ENCODE measurements around the gene STK36. TPM values are rescaled to one million over a fixed set of nuclear protein-coding genes. Genes with fewer than 3 reads are reported as not detected.

Gene STK36
- polyA plus RNA-seq, 2 of the 4 experiments (the other 2 are of a cell fraction): 20.6 to 29.9 TPM

DNA sequence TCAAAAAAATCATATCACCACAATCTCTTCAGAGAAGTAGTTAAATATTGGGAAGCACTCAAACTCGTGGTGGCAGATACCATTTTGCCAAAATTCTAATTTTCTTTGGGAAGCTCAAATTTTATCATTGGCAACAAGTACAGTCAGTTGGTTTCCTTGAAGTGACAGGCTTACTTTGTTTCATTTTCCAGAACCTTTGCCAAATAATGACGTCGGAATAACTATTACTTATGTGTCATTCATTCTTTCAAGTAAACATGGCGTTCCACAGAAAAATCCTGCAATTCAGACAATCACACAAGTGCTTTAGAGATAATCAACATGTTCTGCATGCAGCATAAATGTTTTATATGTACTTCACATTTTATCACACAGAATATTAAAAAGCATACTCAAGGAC is 44.2 kb downstream of the STK36 start:
- POLR2A ChIA-PET: no interaction called here
- no peak for ATAC-seq
- FAIRE-seq: no peak
- CTCF ChIA-PET: interaction anchor here (1.3 to 2.2 kb wide), 2 partner anchors 22 to 132 kb away, joined by 3 to 15 read pairs; no protein-coding TSS in a partner anchor
- H3K4me2 ChIP-seq: no peak overlapping the region
- WGBS (ENCODE audit: missing lambda C conversion rate): 83% methylated on average over 4 of the region's 4 CpGs
- no peak for DNase-seq (ENCODE audit: low read depth in 1 of 2, low spot score in 1 of 2)
- H3K9me3 ChIP-seq: no peaks in the 10 kb centered on the region
- H3K27ac ChIP-seq: no peak overlapping the region
- TF ChIP-seq HEYL (CRISPR knock-in tag; IDR thresholded peaks at IDR 0.05) (no peak), BHLHE40 (IDR thresholded peaks at IDR 0.05; ENCODE audit: low read depth, low read length) (no peak), FOSL2 (IDR thresholded peaks at IDR 0.05) (no peak), FOSL2 (CRISPR knock-in tag; IDR thresholded peaks at IDR 0.05) (no peak)
- TF ChIP-seq, protein P1, sequence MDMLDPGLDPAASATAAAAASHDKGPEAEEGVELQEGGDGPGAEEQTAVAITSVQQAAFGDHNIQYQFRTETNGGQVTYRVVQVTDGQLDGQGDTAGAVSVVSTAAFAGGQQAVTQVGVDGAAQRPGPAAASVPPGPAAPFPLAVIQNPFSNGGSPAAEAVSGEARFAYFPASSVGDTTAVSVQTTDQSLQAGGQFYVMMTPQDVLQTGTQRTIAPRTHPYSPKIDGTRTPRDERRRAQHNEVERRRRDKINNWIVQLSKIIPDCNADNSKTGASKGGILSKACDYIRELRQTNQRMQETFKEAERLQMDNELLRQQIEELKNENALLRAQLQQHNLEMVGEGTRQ (IDR thresholded peaks at IDR 0.05): no peak
- H3K4me3 ChIP-seq: no peak overlapping the region
- peaks cover 27% of the 10 kb centered on the region; the same call in 2 of the 3 replicates for H3K4me1 ChIP-seq

DNA sequence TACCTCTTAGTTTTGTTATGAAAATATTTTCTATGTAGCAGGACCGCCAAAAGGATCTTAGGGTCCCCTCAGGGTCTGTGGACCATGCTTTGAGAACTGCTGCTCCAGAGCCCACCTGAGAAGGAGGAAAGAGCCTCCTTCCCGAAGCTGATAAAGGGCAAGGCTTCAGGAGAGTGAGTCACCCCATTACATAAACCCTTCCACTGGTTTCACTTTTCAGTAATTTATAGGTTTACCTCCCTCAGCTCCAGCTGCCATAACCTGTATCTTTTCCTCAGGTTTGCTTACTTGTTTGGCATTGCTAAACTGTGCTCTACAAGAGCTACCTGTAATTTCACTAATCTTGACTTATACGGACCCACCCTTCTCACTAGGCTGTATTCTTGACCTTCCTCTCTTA is 45.4 kb downstream of the STK36 start:
- Histone ChIP-seq H3K4me2 (peak overlapping the region; percentile 36), H3K4me1 (peaks cover 21% of the 10 kb centered on the region; the same call in 2 of the 3 replicates), H3K27ac (0 out of 6 replicates have a peak overlapping the region, but pooled peaks of 1 of the 2 experiments have one; percentile 38), H3K9me3 (no peaks in the 10 kb centered on the region), H3K4me3 (no peak overlapping the region)
- ChIA-PET CTCF (interaction anchor here (1.0 to 2.2 kb wide), 3 partner anchors 130 to 182 kb away, joined by 3 to 15 read pairs (median 4); no protein-coding TSS in a partner anchor), POLR2A (no interaction called here)
- TF ChIP-seq CBX8 (IDR thresholded peaks at IDR 0.05): no peak
- TF ChIP-seq JUN (IDR thresholded peaks at IDR 0.05): no peak
- TF ChIP-seq FOSL2 (IDR thresholded peaks at IDR 0.05): no peak
- peak; percentile 28; the same call in 1 of the 2 replicates for TF ChIP-seq FOSL2 (CRISPR knock-in tag; IDR thresholded peaks at IDR 0.05)
- TF ChIP-seq, protein P2, sequence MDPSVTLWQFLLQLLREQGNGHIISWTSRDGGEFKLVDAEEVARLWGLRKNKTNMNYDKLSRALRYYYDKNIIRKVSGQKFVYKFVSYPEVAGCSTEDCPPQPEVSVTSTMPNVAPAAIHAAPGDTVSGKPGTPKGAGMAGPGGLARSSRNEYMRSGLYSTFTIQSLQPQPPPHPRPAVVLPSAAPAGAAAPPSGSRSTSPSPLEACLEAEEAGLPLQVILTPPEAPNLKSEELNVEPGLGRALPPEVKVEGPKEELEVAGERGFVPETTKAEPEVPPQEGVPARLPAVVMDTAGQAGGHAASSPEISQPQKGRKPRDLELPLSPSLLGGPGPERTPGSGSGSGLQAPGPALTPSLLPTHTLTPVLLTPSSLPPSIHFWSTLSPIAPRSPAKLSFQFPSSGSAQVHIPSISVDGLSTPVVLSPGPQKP (IDR thresholded peaks at IDR 0.05; ENCODE audit: low read depth, low read length): no peak
- FAIRE-seq: no peak
- peak; percentile 50 to 59; a peak in 3 of 6 replicates for ATAC-seq
- 57% methylated on average over 3 of the region's 3 CpGs for whole genome bisulfite sequencing (ENCODE audit: missing lambda C conversion rate)
- DNase-seq (ENCODE audit: low read depth in 1 of 2, low spot score in 1 of 2): no peak

DNA sequence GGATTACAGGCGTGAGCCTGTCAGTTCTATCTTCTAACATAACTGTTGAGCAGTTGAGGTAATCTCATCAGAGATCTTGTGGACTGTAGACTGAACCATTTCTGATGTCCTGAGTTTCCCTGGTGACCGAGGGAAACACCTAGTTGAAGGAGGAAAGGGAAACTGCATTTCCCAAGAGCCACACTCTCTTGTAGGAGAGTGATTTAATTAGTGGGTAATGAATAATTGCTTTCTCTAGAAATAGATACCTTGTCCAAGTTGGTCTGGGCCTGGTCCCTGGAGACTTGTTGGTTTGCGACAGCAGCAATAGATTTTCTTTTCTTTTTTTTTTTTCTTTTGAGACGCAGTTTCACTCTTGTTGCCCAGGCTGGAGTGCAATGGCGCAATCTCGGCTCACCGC is 46.2 kb downstream of the STK36 start:
- no peak for DNase-seq (ENCODE audit: low read depth in 1 of 2, low spot score in 1 of 2)
- H3K4me1 ChIP-seq: peaks cover 16% of the 10 kb centered on the region; the same call in 2 of the 3 replicates
- CTCF ChIA-PET: interaction anchor here (0.7 to 1.4 kb wide), 3 partner anchors 13 to 181 kb away, joined by 3 to 4 read pairs (median 3); no protein-coding TSS in a partner anchor
- no peak for TF ChIP-seq PHF8 (IDR thresholded peaks at IDR 0.05; ENCODE audit: borderline replicate concordance, low read depth)
- no peak for TF ChIP-seq RNF2 (IDR thresholded peaks at IDR 0.05; ENCODE audit: borderline replicate concordance, low read depth)
- TF ChIP-seq MYC (IDR thresholded peaks at IDR 0.05; ENCODE audit: borderline replicate concordance, low read length): no peak
- no peak for TF ChIP-seq FOXS1 (CRISPR knock-in tag; IDR thresholded peaks at IDR 0.05)
- no peak for TF ChIP-seq SMC3 (IDR thresholded peaks at IDR 0.05)
- TF ChIP-seq, protein P3, sequence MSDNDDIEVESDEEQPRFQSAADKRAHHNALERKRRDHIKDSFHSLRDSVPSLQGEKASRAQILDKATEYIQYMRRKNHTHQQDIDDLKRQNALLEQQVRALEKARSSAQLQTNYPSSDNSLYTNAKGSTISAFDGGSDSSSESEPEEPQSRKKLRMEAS (IDR thresholded peaks at IDR 0.05): no peak
- no peak for TF ChIP-seq MAFK (IDR thresholded peaks at IDR 0.05; ENCODE audit: partially characterized antibody)
- TF ChIP-seq NPAS2 (CRISPR knock-in tag; IDR thresholded peaks at IDR 0.05; ENCODE audit: borderline replicate concordance): no peak
- TF ChIP-seq ZSCAN20 (CRISPR knock-in tag; IDR thresholded peaks at IDR 0.05): no peak
- TF ChIP-seq GATA3 (IDR thresholded peaks at IDR 0.05; ENCODE audit: borderline replicate concordance): no peak
- TF ChIP-seq SREBF2 (IDR thresholded peaks at IDR 0.05): no peak
- TF ChIP-seq ZNF302 (CRISPR knock-in tag; IDR thresholded peaks at IDR 0.05): no peak
- TF ChIP-seq POLR2A (IDR thresholded peaks at IDR 0.05; ENCODE audit: low read length): no peak
- no peak for TF ChIP-seq RFX5 (IDR thresholded peaks at IDR 0.05)
- no peak for TF ChIP-seq HOXB5 (CRISPR knock-in tag; IDR thresholded peaks at IDR 0.05)
- TF ChIP-seq ESRRA (IDR thresholded peaks at IDR 0.05; ENCODE audit: borderline replicate concordance, low read length): no peak
- ATAC-seq: no peak
- no peak for FAIRE-seq
- 92% methylated on average over 7 of the region's 7 CpGs for WGBS (ENCODE audit: missing lambda C conversion rate)
- no peak overlapping the region for H3K27ac ChIP-seq
- no peak overlapping the region for H3K4me2 ChIP-seq
- POLR2A ChIA-PET: no interaction called here
- no peaks in the 10 kb centered on the region for H3K9me3 ChIP-seq
- H3K4me3 ChIP-seq: no peak overlapping the region
